Adrenal gland (tissue), 12 donors: ENCODE results near the gene UBE2N. TPM values are rescaled to one million over a fixed set of nuclear protein-coding genes. Genes with fewer than 3 reads are reported as not detected.

Experiments used
- DNase-seq, 7 donors: peaks; one replicate each; pipeline ENCODE4 v3.0.0-alpha.2; 2019 to 2020
- H3K27ac ChIP-seq, 5 donors: fragments of 200-600 bp; sonication (generic) in 4 of 5; 1 replicate in 3 of 5; 2 replicates in 2 of 5; pipeline versions ENCODE4 v1.5.1 to v1.8.0; 2016 to 2020; ENCODE audit warnings: mild to moderate bottlenecking in 1 of 5
- H3K27me3 ChIP-seq: fragments of 200-600 bp; 2 replicates; pipeline ENCODE4 v1.8.0; 2021
- H3K36me3 ChIP-seq, 2 donors: fragments of 200-600 bp; replicated peaks in 1 of 2; 1 replicate in 1 of 2; 2 replicates in 1 of 2; pipeline versions ENCODE4 v1.5.1 to v1.8.0; 2018 to 2022
- H3K4me1 ChIP-seq, 2 donors: fragments of 200-600 bp; replicated peaks in 1 of 2; 1 replicate in 1 of 2; 2 replicates in 1 of 2; pipeline versions ENCODE4 v1.5.1 to v1.8.0; 2018 to 2021
- H3K4me3 ChIP-seq, 4 donors: fragments of 200-600 bp; sonication (generic) in 3 of 4; one replicate each; pipeline ENCODE4 v1.5.1; 2016 to 2018
- H3K9me3 ChIP-seq, 3 donors: fragments of 200-600 bp; sonication (generic) in 1 of 3; replicated peaks in 1 of 3; 1 replicate in 2 of 3; 2 replicates in 1 of 3; pipeline versions ENCODE4 v1.5.1 to v1.8.0; 2016 to 2021
- CTCF ChIP-seq, 6 experiments: fragments of 450-650 bp in 4 of 6; fragments of 200-600 bp in 2 of 6; sonication (generic) in 1 of 6; IDR thresholded peaks; 1 replicate in 5 of 6; 2 replicates in 1 of 6; pipeline versions ENCODE4 v1.5.1 to v1.8.0; 2016 to 2021; ENCODE audit warnings: antibody characterized with exemption in 6 of 6, mild to moderate bottlenecking in 2 of 6, moderate library complexity in 1 of 6
- POLR2A ChIP-seq, 2 donors: fragments of 450-650 bp; IDR thresholded peaks; one replicate each; pipeline ENCODE4 v1.6.1; 2017; ENCODE audit warnings: antibody characterized with exemption in 2 of 2, mild to moderate bottlenecking in 2 of 2, moderate library complexity in 1 of 2
- WGBS, 4 donors: extraction: QIAGEN DNeasy Blood & Tissue Kit in 2 of 4; methylation state at CpG; one replicate each; pipeline versions ENCODE4 v1.1.5 to v1.1.7; 2013 to 2017; 5-methylcytosine and 5-hydroxymethylcytosine counted together
- intact Hi-C, 2 donors: fragments of 100-400 bp; cut with DNase I; formaldehyde crosslinking; loops; one replicate each; pipeline versions ENCODE4 v1.14.1 to v1.15.0; 2022 to 2023
- polyA plus RNA-seq, 3 donors: library from polyadenylated mRNA; stranded (reverse); fragments of 200-250 nt in 2 of 3; fragments of 350-450 nt in 1 of 3; fragmentation: Illumina TruSeq in 1 of 3; extraction: RNeasy Lipid Tissue Mini Kit (QIAGEN cat#74804) in 1 of 3; gene quantifications; one replicate each; pipeline ENCODE4 v1.2.3, GENCODE V29; 2013 to 2014
- total RNA-seq, 9 donors: library from RNA; depleted of rRNA in 4 of 9; stranded (reverse); fragments of >200 nt in 4 of 9; fragments of 120-200 nt in 1 of 9; fragmentation: NEBNext Ultra II Directional in 1 of 9; extraction: Animal tissue kit (Norgen Biotek cat#: 25700) in 1 of 9; gene quantifications; one replicate each; pipeline versions ENCODE4 v1.1.0 to v1.2.4, GENCODE V29; 2013 to 2023
- donor health status: healthy with polysubstance abuse.
- donor health status: Bipolar disorder and iron deficiency.
- donor health status: DM: yes; HTN: yes; CAD: no.
- donor health status: DM: no; HTN: no; CAD: no.
- donor health status: DM: no; HTN: no; CAD: no.
- donor health status: DM: yes; HTN: yes; CAD: no.

Gene UBE2N
- total and polyA plus RNA-seq, 12 donors = 22.1 to 186 (median 68.5) TPM

GRCh38 chr12:93453633-93454032, 11.9 kb upstream of the UBE2N start:
- Histone ChIP-seq H3K4me3 (no peak overlapping the region), H3K27ac (no peak overlapping the region), H3K4me1 (no peaks in the 10 kb centered on the region), H3K9me3 (no peaks in the 10 kb centered on the region), H3K27me3 (no peaks in the 10 kb centered on the region), H3K36me3 (no peaks in the 10 kb centered on the region)
- WGBS, 4 donors = 84 to 91% (median 87%) methylated on average over 5 of the region's 5 CpGs
- intact Hi-C loops = no loop called here
- TF ChIP-seq POLR2A (IDR thresholded peaks at IDR 0.05) (no peak), CTCF (IDR thresholded peaks at IDR 0.05) (no peak)
- DNase-seq = no peak

- intact Hi-C loops = no loop called here
- 43 to 59% (median 55%) methylated on average over 3 of the region's 3 CpGs for WGBS, 4 donors
- Histone ChIP-seq H3K27me3 (no peaks in the 10 kb centered on the region), H3K27ac (no peak overlapping the region), H3K9me3 (no peaks in the 10 kb centered on the region), H3K4me3 (no peak overlapping the region), H3K4me1 (no peaks in the 10 kb centered on the region), H3K36me3 (no peaks in the 10 kb centered on the region)
- TF ChIP-seq POLR2A (IDR thresholded peaks at IDR 0.05) = no peak
- no peak for TF ChIP-seq CTCF (IDR thresholded peaks at IDR 0.05)
- no peak for DNase-seq
Measured at GRCh38 chr12:93451423-93452158, 9.8 kb upstream of the UBE2N start.

GRCh38 chr12:93449277-93449676, 7.5 kb upstream of the UBE2N start:
- no peaks in the 10 kb centered on the region for H3K27me3 ChIP-seq
- DNase-seq = no peak
- H3K9me3 ChIP-seq = no peaks in the 10 kb centered on the region
- TF ChIP-seq CTCF (IDR thresholded peaks at IDR 0.05) (no peak), POLR2A (IDR thresholded peaks at IDR 0.05) (no peak)
- H3K27ac ChIP-seq = no peak overlapping the region
- H3K4me1 ChIP-seq = no peaks in the 10 kb centered on the region
- no peaks in the 10 kb centered on the region for H3K36me3 ChIP-seq
- intact Hi-C loops = no loop called here
- WGBS, 4 donors = 85 to 100% (median 86%) methylated on average over 1 of the region's 1 CpG
- no peak overlapping the region for H3K4me3 ChIP-seq

GRCh38 chr12:93448796-93449195, 7.0 kb upstream of the UBE2N start:
- DNase-seq = no peak
- 66 to 83% (median 77%) methylated on average over 4 to 5 of the region's 5 CpGs for WGBS, 4 donors
- no peaks in the 10 kb centered on the region for H3K4me1 ChIP-seq
- H3K9me3 ChIP-seq = no peaks in the 10 kb centered on the region
- H3K27me3 ChIP-seq = no peaks in the 10 kb centered on the region
- H3K4me3 ChIP-seq = no peak overlapping the region
- no peak overlapping the region for H3K27ac ChIP-seq
- TF ChIP-seq POLR2A (IDR thresholded peaks at IDR 0.05) (no peak), CTCF (IDR thresholded peaks at IDR 0.05) (no peak)
- intact Hi-C loops = no loop called here
- H3K36me3 ChIP-seq = no peaks in the 10 kb centered on the region
